Measurements from ENCODE around the gene CLEC18A.
"Not testable (repeated sequence)": the region's sequence is repeated elsewhere in the genome, so short reads cannot be mapped to it uniquely, and the experiment has no call there.

- TF ChIP-seq CTCF (IDR thresholded peaks at IDR 0.05); ZFX (IDR thresholded peaks at IDR 0.05; ENCODE audit: borderline replicate concordance): not testable (repeated sequence)
These were observed 982 bp downstream of the CLEC18A start for GRCh38 chr16:69952116-69952515.
